Activated CD4-positive, CD25-positive, alpha-beta regulatory T cell treated with anti-CD3 and anti-CD28 coated beads, Interleukin-2, amount 50 U/mL, for 16 hours (primary cell): ENCODE data around the gene ENOPH1.
A peak's percentile ranks its signal among the peaks of the same experiment; 100 is the strongest.

ENCODE experiments used
- DNase-seq: peaks from one replicate; pipeline ENCODE4 v3.0.0-alpha.2; 2020; ENCODE audit warnings: low read depth, low spot score

The ENOPH1 gene

GRCh38 chr4:82428526-82428968, 1.8 kb upstream of the ENOPH1 start:
- no peak for DNase-seq

GRCh38 chr4:82428969-82429727, 1.2 kb upstream of the ENOPH1 start:
- peak; percentile 85 for DNase-seq

- no peak for DNase-seq
These were observed 630 bp upstream of the ENOPH1 start for GRCh38 chr4:82429728-82430192.

GRCh38 chr4:82430964-82431745, 765 bp downstream of the ENOPH1 start:
- no peak for DNase-seq

- DNase-seq: no peak
These were observed 1.4 kb downstream of the ENOPH1 start for GRCh38 chr4:82431831-82432230.

GRCh38 chr4:82432596-82432995, 2.2 kb downstream of the ENOPH1 start:
- no peak for DNase-seq

- no peak for DNase-seq
These were observed 3.4 kb downstream of the ENOPH1 start for GRCh38 chr4:82433791-82434190.

- DNase-seq: no peak
These were observed 4.6 kb downstream of the ENOPH1 start for GRCh38 chr4:82434949-82435348.

- DNase-seq: no peak
These were observed 5.7 kb downstream of the ENOPH1 start for GRCh38 chr4:82436130-82436529.

GRCh38 chr4:82436780-82437179, 6.4 kb downstream of the ENOPH1 start:
- no peak for DNase-seq

- no peak for DNase-seq
These were observed 7.1 kb downstream of the ENOPH1 start for GRCh38 chr4:82437285-82438005.

- no peak for DNase-seq
These were observed 8.7 kb downstream of the ENOPH1 start for GRCh38 chr4:82439088-82439487.

- DNase-seq: no peak
These were observed 17.5 kb downstream of the ENOPH1 start for GRCh38 chr4:82447886-82448285.

GRCh38 chr4:82450966-82451755, 20.8 kb downstream of the ENOPH1 start:
- no peak for DNase-seq

GRCh38 chr4:82452026-82452425, 21.6 kb downstream of the ENOPH1 start:
- no peak for DNase-seq

- DNase-seq: no peak
These were observed 26.9 kb downstream of the ENOPH1 start for GRCh38 chr4:82457266-82457665.

GRCh38 chr4:82458729-82459128, 28.3 kb downstream of the ENOPH1 start:
- no peak for DNase-seq

GRCh38 chr4:82461710-82462109, 31.3 kb downstream of the ENOPH1 start:
- no peak for DNase-seq

- peak; percentile 65 for DNase-seq
These were observed 32.0 kb downstream of the ENOPH1 start for GRCh38 chr4:82462415-82462831.

GRCh38 chr4:82463221-82463620, 32.8 kb downstream of the ENOPH1 start:
- no peak for DNase-seq

- DNase-seq: no peak
These were observed 37.1 kb downstream of the ENOPH1 start for GRCh38 chr4:82467471-82467870.
